Neuronal stem cell (in vitro differentiated cells): Measurements from ENCODE around the gene STT3B.

Source experiments
- DNase-seq: peaks from one replicate; pipeline ENCODE4 v3.0.0-alpha.2; 2013; ENCODE audit warnings: low spot score
- H2AFZ ChIP-seq: one replicate; pipeline ENCODE4 v1.6.1; 2013; ENCODE audit warnings: mild to moderate bottlenecking, low read length, inconsistent platforms
- H2AK5ac ChIP-seq: 2 replicates; pipeline ENCODE4 v1.6.1; 2013; ENCODE audit warnings: low read depth, mild to moderate bottlenecking, inconsistent platforms, low read length, moderate library complexity, mixed read lengths
- H2BK120ac ChIP-seq: 2 replicates; pipeline ENCODE4 v1.6.1; 2013; ENCODE audit warnings: low read depth, mild to moderate bottlenecking, inconsistent platforms, low read length, moderate library complexity, mixed read lengths
- H2BK12ac ChIP-seq: one replicate; pipeline ENCODE4 v1.6.1; 2013; ENCODE audit warnings: low read length, inconsistent platforms
- H2BK15ac ChIP-seq: 2 replicates; pipeline ENCODE4 v1.6.1; 2013; ENCODE audit warnings: mild to moderate bottlenecking, low read length, inconsistent platforms, mixed read lengths
- H2BK5ac ChIP-seq: one replicate; pipeline ENCODE4 v1.6.1; 2013; ENCODE audit warnings: inconsistent platforms, mild to moderate bottlenecking, low read length, moderate library complexity
- H3K14ac ChIP-seq: one replicate; pipeline ENCODE4 v1.6.1; 2013; ENCODE audit warnings: low read length, inconsistent platforms
- H3K18ac ChIP-seq: 2 replicates; pipeline ENCODE4 v1.6.1; 2013; ENCODE audit warnings: low read length, inconsistent platforms
- H3K23ac ChIP-seq: 2 replicates; pipeline ENCODE4 v1.6.1; 2013; ENCODE audit warnings: low read depth, mild to moderate bottlenecking, mixed read lengths, low read length, inconsistent platforms; ENCODE audit not compliant: poor library complexity
- H3K27ac ChIP-seq: replicated peaks from 3 replicates; pipeline ENCODE4 v1.5.1; 2013; ENCODE audit warnings: low read length, inconsistent platforms
- H3K27me3 ChIP-seq, 3 experiments: 2 replicates each; pipeline ENCODE4 v1.6.1; 2013; ENCODE audit warnings: low read length in 3 of 3, mild to moderate bottlenecking in 2 of 3, inconsistent platforms in 1 of 3, low read depth in 1 of 3, mixed read lengths in 1 of 3, moderate library complexity in 1 of 3; ENCODE audit not compliant: control insufficient read depth in 3 of 3, insufficient read depth in 3 of 3
- H3K36me3 ChIP-seq, 2 donors: replicated peaks in 1 of 2; 2 replicates each; pipeline ENCODE4 v1.6.1; 2013; ENCODE audit warnings: low read length in 2 of 2; ENCODE audit not compliant: control insufficient read depth in 2 of 2, insufficient read depth in 2 of 2
- H3K4ac ChIP-seq: 2 replicates; pipeline ENCODE4 v1.6.1; 2013; ENCODE audit warnings: inconsistent platforms, mild to moderate bottlenecking, low read length, moderate library complexity
- H3K4me1 ChIP-seq, 2 donors: 1 replicate in 1 of 2; 2 replicates in 1 of 2; pipeline ENCODE4 v1.6.1; 2013; ENCODE audit warnings: low read length in 2 of 2, low read depth in 1 of 2; ENCODE audit not compliant: control insufficient read depth in 2 of 2, insufficient read depth in 1 of 2
- H3K4me2 ChIP-seq: one replicate; pipeline ENCODE4 v1.6.1; 2013; ENCODE audit warnings: mild to moderate bottlenecking, low read length, inconsistent platforms; ENCODE audit not compliant: insufficient read depth, poor library complexity, severe bottlenecking
- H3K4me3 ChIP-seq, 2 donors: 2 replicates each; pipeline ENCODE4 v1.5.1; 2013; ENCODE audit warnings: low read length in 2 of 2, mild to moderate bottlenecking in 2 of 2, inconsistent platforms in 1 of 2, moderate library complexity in 1 of 2
- H3K79me1 ChIP-seq: one replicate; pipeline ENCODE4 v1.6.1; 2013; ENCODE audit warnings: low read depth, mild to moderate bottlenecking, inconsistent platforms, low read length, moderate library complexity
- H3K9ac ChIP-seq: one replicate; pipeline ENCODE4 v1.6.1; 2013; ENCODE audit warnings: mild to moderate bottlenecking, low read depth, low read length, inconsistent platforms; ENCODE audit not compliant: poor library complexity
- H3K9me3 ChIP-seq, 2 donors: replicated peaks in 1 of 2; 2 replicates each; pipeline versions ENCODE3 to v1.6.1; 2013; ENCODE audit warnings: low read length in 2 of 2, mild to moderate bottlenecking in 2 of 2, inconsistent platforms in 1 of 2, low read depth in 1 of 2, mixed read lengths in 1 of 2, moderate library complexity in 1 of 2; ENCODE audit not compliant: control insufficient read depth in 2 of 2, insufficient read depth in 1 of 2
- H4K8ac ChIP-seq: one replicate; pipeline ENCODE4 v1.6.1; 2013; ENCODE audit warnings: low read depth, mild to moderate bottlenecking, inconsistent platforms, low read length, moderate library complexity
- H4K91ac ChIP-seq: one replicate; pipeline ENCODE4 v1.6.1; 2013; ENCODE audit warnings: low read length, low read depth, mild to moderate bottlenecking, inconsistent platforms; ENCODE audit not compliant: poor library complexity
- WGBS, 2 donors: extraction: QIAGEN DNeasy Blood & Tissue Kit; methylation state at CpG; one replicate each; pipeline ENCODE4 v1.1.7; 2013; ENCODE audit warnings: missing lambda C conversion rate in 2 of 2, mixed read lengths in 1 of 2; ENCODE audit not compliant: insufficient read length in 2 of 2, insufficient replicate concordance in 1 of 2; ENCODE audit errors: extremely low coverage in 2 of 2; 5-methylcytosine and 5-hydroxymethylcytosine counted together

Gene STT3B

DNA sequence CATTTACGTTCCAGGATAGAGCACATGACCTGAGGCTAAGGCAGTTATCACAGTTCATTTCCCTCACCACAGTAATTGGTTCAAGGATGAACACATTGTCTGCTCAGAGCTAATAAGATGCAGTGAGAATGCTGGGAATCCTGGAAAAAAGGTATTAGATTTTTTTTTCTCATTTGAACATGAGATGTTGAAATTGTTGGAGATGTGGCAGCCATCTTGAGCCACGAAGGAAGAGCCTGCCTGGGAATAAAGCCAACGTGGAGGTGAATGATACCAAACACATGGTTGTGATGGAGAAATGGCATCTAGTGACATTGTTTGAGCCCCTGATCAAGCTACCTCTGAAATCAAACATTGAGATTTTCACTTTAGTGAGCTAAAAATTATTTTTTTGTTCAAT lies 16.0 kb upstream of the STT3B start:
- no peak overlapping the region for H3K23ac ChIP-seq

DNA sequence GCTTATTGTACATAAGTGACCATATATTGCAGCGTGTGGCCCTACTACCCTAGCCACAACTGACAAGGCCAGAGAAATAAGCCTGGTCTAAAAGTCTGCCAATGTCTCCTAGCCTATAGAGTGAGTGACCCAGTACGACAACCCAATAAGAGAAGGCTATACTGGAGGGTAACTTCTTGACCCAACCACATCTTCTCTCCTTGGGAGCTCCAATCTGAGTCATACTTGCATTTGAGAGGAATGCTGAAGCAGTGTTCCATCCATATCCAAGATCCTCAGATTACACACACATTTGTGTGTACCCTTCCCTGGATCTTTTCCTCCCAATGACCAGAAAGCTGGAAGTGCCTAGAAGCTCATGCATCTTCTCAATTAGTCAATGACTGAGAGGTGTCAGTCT lies 11.3 kb upstream of the STT3B start:
- H2AFZ ChIP-seq = no peak overlapping the region
- H3K4me1 ChIP-seq = no peaks in the 10 kb centered on the region
- no peak overlapping the region for H4K91ac ChIP-seq
- WGBS, 2 donors = no CpG with 5 or more reads among the region's 2 CpGs
- no peak overlapping the region for H3K4ac ChIP-seq
- no peaks in the 10 kb centered on the region for H3K27me3 ChIP-seq
- DNase-seq = no peak
- no peak overlapping the region for H3K14ac ChIP-seq
- no peak overlapping the region for H2BK120ac ChIP-seq
- no peak overlapping the region for H3K9ac ChIP-seq
- no peak overlapping the region for H3K4me2 ChIP-seq
- no peaks in the 10 kb centered on the region for H3K36me3 ChIP-seq
- no peak overlapping the region for H2BK15ac ChIP-seq
- no peak overlapping the region for H2BK12ac ChIP-seq
- no peak overlapping the region for H3K23ac ChIP-seq
- H3K4me3 ChIP-seq = no peak overlapping the region
- H3K79me1 ChIP-seq = no peaks in the 10 kb centered on the region
- H4K8ac ChIP-seq = no peak overlapping the region
- H2AK5ac ChIP-seq = no peak overlapping the region
- no peak overlapping the region for H3K27ac ChIP-seq
- no peaks in the 10 kb centered on the region for H3K9me3 ChIP-seq
- H2BK5ac ChIP-seq = no peak overlapping the region
- no peak overlapping the region for H3K18ac ChIP-seq

More for the DNA sequence above, 16.0 kb upstream of the STT3B start:
- no peak overlapping the region for H4K91ac ChIP-seq
- no CpG with 5 or more reads among the region's 3 CpGs for WGBS, 2 donors
- H3K9me3 ChIP-seq = no peaks in the 10 kb centered on the region
- no peak overlapping the region for H4K8ac ChIP-seq
- no peak overlapping the region for H3K18ac ChIP-seq
- no peak overlapping the region for H3K4me2 ChIP-seq
- H3K9ac ChIP-seq = no peak overlapping the region
- H2BK15ac ChIP-seq = no peak overlapping the region
- no peak overlapping the region for H3K4ac ChIP-seq
- H2BK5ac ChIP-seq = no peak overlapping the region
- no peaks in the 10 kb centered on the region for H3K27me3 ChIP-seq
- no peak overlapping the region for H2BK12ac ChIP-seq
- no peaks in the 10 kb centered on the region for H3K79me1 ChIP-seq
- H3K4me3 ChIP-seq = no peak overlapping the region
- no peak overlapping the region for H3K14ac ChIP-seq
- H2AK5ac ChIP-seq = no peak overlapping the region
- no peak overlapping the region for H2BK120ac ChIP-seq
- H3K4me1 ChIP-seq = no peaks in the 10 kb centered on the region
- no peak for DNase-seq
- H3K27ac ChIP-seq = no peak overlapping the region
- H3K36me3 ChIP-seq = no peaks in the 10 kb centered on the region
- H2AFZ ChIP-seq = no peak overlapping the region

DNA sequence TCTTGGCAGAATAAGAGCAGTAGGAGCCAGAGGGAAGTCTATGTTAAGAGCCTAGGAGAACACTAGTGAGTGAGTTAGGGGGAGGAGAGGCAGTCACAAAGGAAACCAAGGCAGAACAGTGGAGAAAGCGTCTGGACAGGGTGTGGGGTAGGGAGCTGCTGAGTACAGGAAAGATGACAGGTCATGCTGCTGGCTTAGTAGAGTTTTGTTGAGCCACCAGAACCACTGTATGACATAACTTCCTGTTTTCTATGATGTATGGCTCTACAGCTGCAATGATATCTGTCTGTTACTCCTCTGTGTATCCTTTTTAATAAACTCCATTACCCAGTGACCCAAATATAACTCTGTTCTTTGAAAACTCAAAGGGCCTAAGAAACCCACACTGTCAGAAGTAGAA lies 10.6 kb upstream of the STT3B start:
- no peak overlapping the region for H2BK12ac ChIP-seq
- H3K4me3 ChIP-seq = no peak overlapping the region
- H2BK15ac ChIP-seq = no peak overlapping the region
- no peak overlapping the region for H3K23ac ChIP-seq
- H2AFZ ChIP-seq = no peak overlapping the region
- H3K4me1 ChIP-seq = no peaks in the 10 kb centered on the region
- H2BK5ac ChIP-seq = no peak overlapping the region
- no peaks in the 10 kb centered on the region for H3K9me3 ChIP-seq
- no peaks in the 10 kb centered on the region for H3K36me3 ChIP-seq
- H4K91ac ChIP-seq = no peak overlapping the region
- no peak overlapping the region for H3K27ac ChIP-seq
- no peak overlapping the region for H3K14ac ChIP-seq
- H4K8ac ChIP-seq = no peak overlapping the region
- no CpG with 5 or more reads among the region's 1 CpG for WGBS, 2 donors
- H3K9ac ChIP-seq = no peak overlapping the region
- H3K27me3 ChIP-seq = no peaks in the 10 kb centered on the region
- no peak overlapping the region for H2AK5ac ChIP-seq
- H2BK120ac ChIP-seq = no peak overlapping the region
- no peaks in the 10 kb centered on the region for H3K79me1 ChIP-seq
- H3K18ac ChIP-seq = no peak overlapping the region
- no peak overlapping the region for H3K4ac ChIP-seq
- H3K4me2 ChIP-seq = no peak overlapping the region
- no peak for DNase-seq

DNA sequence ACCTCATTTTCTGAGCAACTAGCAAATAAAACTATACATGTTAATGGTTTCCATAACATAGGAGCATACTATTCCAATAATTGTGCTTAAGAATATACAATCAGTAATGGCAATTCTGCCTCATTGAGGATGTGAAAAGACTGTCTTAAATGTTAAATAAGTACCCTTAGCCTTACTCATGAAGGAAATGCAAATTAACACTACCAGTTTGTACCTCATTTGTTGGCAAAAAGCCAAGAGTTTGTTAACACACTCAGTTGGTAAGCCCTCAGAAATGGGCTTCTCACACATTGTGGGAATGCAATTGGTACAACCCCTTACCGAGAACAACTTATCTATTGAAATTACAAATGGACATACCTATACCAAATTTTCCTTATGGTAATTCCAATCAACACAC lies 9.2 kb upstream of the STT3B start:
- no CpG with 5 or more reads among the region's 1 CpG for WGBS, 2 donors
- Histone ChIP-seq H2AK5ac (no peak overlapping the region), H2BK5ac (no peak overlapping the region), H3K4me2 (no peak overlapping the region), H3K18ac (no peak overlapping the region), H3K9me3 (no peaks in the 10 kb centered on the region), H2BK15ac (no peak overlapping the region), H4K8ac (no peak overlapping the region), H3K27ac (no peak overlapping the region), H2BK120ac (no peak overlapping the region), H3K4me3 (no peak overlapping the region), H3K9ac (no peak overlapping the region), H3K4ac (no peak overlapping the region), H3K36me3 (no peaks in the 10 kb centered on the region), H3K4me1 (no peaks in the 10 kb centered on the region), H3K27me3 (no peaks in the 10 kb centered on the region), H2BK12ac (no peak overlapping the region), H3K23ac (no peak overlapping the region), H3K79me1 (no peaks in the 10 kb centered on the region), H3K14ac (no peak overlapping the region), H4K91ac (no peak overlapping the region), H2AFZ (no peak overlapping the region)
- no peak for DNase-seq
